BLaER1 (cell line): ENCODE results near the gene ODF2.

Experiments used
- H3K27ac ChIP-seq: shearing (Covaris generic); formaldehyde crosslinking; 2 replicates; pipeline ENCODE4 v1.8.1; 2022
- H3K27me3 ChIP-seq: shearing (Covaris generic); formaldehyde crosslinking; 2 replicates; pipeline ENCODE4 v1.8.1; 2022
- H3K36me3 ChIP-seq: shearing (Covaris generic); formaldehyde crosslinking; 2 replicates; pipeline ENCODE4 v1.8.1; 2022
- H3K4me1 ChIP-seq: shearing (Covaris generic); formaldehyde crosslinking; 2 replicates; pipeline ENCODE4 v1.8.1; 2022
- H3K4me2 ChIP-seq: shearing (Covaris generic); formaldehyde crosslinking; 2 replicates; pipeline ENCODE4 v1.8.1; 2022
- H3K4me3 ChIP-seq: shearing (Covaris generic); formaldehyde crosslinking; 2 replicates; pipeline ENCODE4 v1.8.1; 2022
- H3K9ac ChIP-seq: shearing (Covaris generic); formaldehyde crosslinking; 2 replicates; pipeline ENCODE4 v1.8.1; 2022
- H3K9me3 ChIP-seq: shearing (Covaris generic); formaldehyde crosslinking; 2 replicates; pipeline ENCODE4 v1.8.1; 2022
- H4K20me1 ChIP-seq: shearing (Covaris generic); formaldehyde crosslinking; 2 replicates; pipeline ENCODE4 v1.8.1; 2022
- Cebpa-rat ChIP-seq: shearing (Covaris generic); IDR thresholded peaks from 2 replicates; pipeline ENCODE4 v1.8.1; 2022

Gene ODF2

GRCh38 chr9:128482186-128482585 lies 26.4 kb downstream of the ODF2 start:
- no peak overlapping the region for H3K27ac ChIP-seq
- H3K4me3 ChIP-seq, result no peak overlapping the region
- no peak overlapping the region for H3K4me2 ChIP-seq
- H3K4me1 ChIP-seq, result no peaks in the 10 kb centered on the region
- peaks cover 100% of the 10 kb centered on the region for H3K36me3 ChIP-seq
- no peaks in the 10 kb centered on the region for H3K9me3 ChIP-seq
- H4K20me1 ChIP-seq, result no peaks in the 10 kb centered on the region
- TF ChIP-seq Cebpa-rat, result no peak
- H3K9ac ChIP-seq, result no peak overlapping the region
- no peaks in the 10 kb centered on the region for H3K27me3 ChIP-seq

- H3K36me3 ChIP-seq, result peaks cover 99% of the 10 kb centered on the region
- no peak for TF ChIP-seq Cebpa-rat
- H3K27ac ChIP-seq, result peak overlapping the region; percentile 13; the same call in 1 of the 2 replicates
- H4K20me1 ChIP-seq, result no peaks in the 10 kb centered on the region
- no peak overlapping the region for H3K4me2 ChIP-seq
- no peak overlapping the region for H3K4me3 ChIP-seq
- no peaks in the 10 kb centered on the region for H3K27me3 ChIP-seq
- H3K9me3 ChIP-seq, result no peaks in the 10 kb centered on the region
- no peak overlapping the region for H3K9ac ChIP-seq
- no peaks in the 10 kb centered on the region for H3K4me1 ChIP-seq
Measured at GRCh38 chr9:128484686-128485413, 29.0 kb downstream of the ODF2 start.

GRCh38 chr9:128485414-128485855 lies 29.6 kb downstream of the ODF2 start:
- no peak overlapping the region for H3K27ac ChIP-seq

GRCh38 chr9:128486201-128486600 lies 30.4 kb downstream of the ODF2 start:
- no peaks in the 10 kb centered on the region for H3K4me1 ChIP-seq
- peaks cover 98% of the 10 kb centered on the region for H3K36me3 ChIP-seq
- H3K4me3 ChIP-seq, result no peak overlapping the region
- H3K27ac ChIP-seq, result no peak overlapping the region
- H3K9me3 ChIP-seq, result no peaks in the 10 kb centered on the region
- TF ChIP-seq Cebpa-rat, result no peak
- no peak overlapping the region for H3K9ac ChIP-seq
- H4K20me1 ChIP-seq, result no peaks in the 10 kb centered on the region
- no peak overlapping the region for H3K4me2 ChIP-seq
- no peaks in the 10 kb centered on the region for H3K27me3 ChIP-seq

More at GRCh38 chr9:128485414-128485855, 29.6 kb downstream of the ODF2 start:
- no peaks in the 10 kb centered on the region for H3K9me3 ChIP-seq
- H3K9ac ChIP-seq, result no peak overlapping the region
- H3K36me3 ChIP-seq, result peaks cover 99% of the 10 kb centered on the region
- no peaks in the 10 kb centered on the region for H3K27me3 ChIP-seq
- H4K20me1 ChIP-seq, result no peaks in the 10 kb centered on the region
- no peak overlapping the region for H3K4me2 ChIP-seq
- H3K4me3 ChIP-seq, result no peak overlapping the region
- no peaks in the 10 kb centered on the region for H3K4me1 ChIP-seq
- TF ChIP-seq Cebpa-rat, result no peak

GRCh38 chr9:128493424-128493823 lies 37.6 kb downstream of the ODF2 start:
- peaks cover 86% of the 10 kb centered on the region for H3K36me3 ChIP-seq
- peak overlapping the region; percentile 83 for H3K4me2 ChIP-seq
- peak overlapping the region; percentile 82 for H3K27ac ChIP-seq
- no peaks in the 10 kb centered on the region for H3K27me3 ChIP-seq
- TF ChIP-seq Cebpa-rat, result no peak
- H3K4me1 ChIP-seq, result peaks cover 37% of the 10 kb centered on the region
- H3K9me3 ChIP-seq, result no peaks in the 10 kb centered on the region
- H3K4me3 ChIP-seq, result no peak overlapping the region
- H4K20me1 ChIP-seq, result no peaks in the 10 kb centered on the region
- peak overlapping the region; percentile 65; the same call in 1 of the 2 replicates for H3K9ac ChIP-seq

- H3K27ac ChIP-seq, result peak overlapping the region; percentile 82
- H3K4me2 ChIP-seq, result peak overlapping the region; percentile 83
- H3K36me3 ChIP-seq, result peaks cover 86% of the 10 kb centered on the region
Measured at GRCh38 chr9:128494108-128494745, 38.4 kb downstream of the ODF2 start.

GRCh38 chr9:128494746-128495129 lies 38.9 kb downstream of the ODF2 start:
- no peak for TF ChIP-seq Cebpa-rat
- no peaks in the 10 kb centered on the region for H3K27me3 ChIP-seq
- H3K9me3 ChIP-seq, result no peaks in the 10 kb centered on the region
- H4K20me1 ChIP-seq, result no peaks in the 10 kb centered on the region
- peaks cover 86% of the 10 kb centered on the region for H3K36me3 ChIP-seq
- H3K27ac ChIP-seq, result peak overlapping the region; percentile 82
- H3K4me2 ChIP-seq, result peak overlapping the region; percentile 83
- peak overlapping the region; percentile 41 for H3K4me3 ChIP-seq
- H3K9ac ChIP-seq, result peak overlapping the region; percentile 65
- peaks cover 37% of the 10 kb centered on the region for H3K4me1 ChIP-seq

More at GRCh38 chr9:128494108-128494745, 38.4 kb downstream of the ODF2 start:
- Histone ChIP-seq H3K9me3 (no peaks in the 10 kb centered on the region), H3K4me1 (peaks cover 37% of the 10 kb centered on the region), H3K9ac (peak overlapping the region; percentile 65), H3K27me3 (no peaks in the 10 kb centered on the region), H4K20me1 (no peaks in the 10 kb centered on the region), H3K4me3 (peak overlapping the region; percentile 41)
- TF ChIP-seq Cebpa-rat, result no peak

GRCh38 chr9:128495296-128495695 lies 39.5 kb downstream of the ODF2 start:
- no peaks in the 10 kb centered on the region for H3K27me3 ChIP-seq
- peaks cover 86% of the 10 kb centered on the region for H3K36me3 ChIP-seq
- no peak for TF ChIP-seq Cebpa-rat
- H3K27ac ChIP-seq, result peak overlapping the region; percentile 82
- peak overlapping the region; percentile 2; the same call in 1 of the 2 replicates for H3K4me3 ChIP-seq
- H3K9ac ChIP-seq, result peak overlapping the region; percentile 65
- H3K4me2 ChIP-seq, result peak overlapping the region; percentile 83
- no peaks in the 10 kb centered on the region for H4K20me1 ChIP-seq
- no peaks in the 10 kb centered on the region for H3K9me3 ChIP-seq
- peaks cover 37% of the 10 kb centered on the region for H3K4me1 ChIP-seq

GRCh38 chr9:128495804-128496417 lies 40.1 kb downstream of the ODF2 start:
- Histone ChIP-seq H3K4me3 (no peak overlapping the region), H4K20me1 (no peaks in the 10 kb centered on the region), H3K27ac (peak overlapping the region; percentile 82), H3K4me2 (peak overlapping the region; percentile 83), H3K9ac (peak overlapping the region; percentile 65), H3K4me1 (peaks cover 37% of the 10 kb centered on the region), H3K36me3 (peaks cover 87% of the 10 kb centered on the region), H3K9me3 (no peaks in the 10 kb centered on the region), H3K27me3 (no peaks in the 10 kb centered on the region)
- TF ChIP-seq Cebpa-rat, result no peak
